UCSD-AML1 (cell line): Measurements from ENCODE around the gene BTRC.
"Not testable (repeated sequence)": the region's sequence is repeated elsewhere in the genome, so short reads cannot be mapped to it uniquely, and the experiment has no call there.

Experiments used
- DNase-seq: peaks from one replicate; lab custom pipeline; 2025; ENCODE audit not compliant: unreplicated experiment; lab: John Stamatoyannopoulos, UW

BTRC gene

DNA sequence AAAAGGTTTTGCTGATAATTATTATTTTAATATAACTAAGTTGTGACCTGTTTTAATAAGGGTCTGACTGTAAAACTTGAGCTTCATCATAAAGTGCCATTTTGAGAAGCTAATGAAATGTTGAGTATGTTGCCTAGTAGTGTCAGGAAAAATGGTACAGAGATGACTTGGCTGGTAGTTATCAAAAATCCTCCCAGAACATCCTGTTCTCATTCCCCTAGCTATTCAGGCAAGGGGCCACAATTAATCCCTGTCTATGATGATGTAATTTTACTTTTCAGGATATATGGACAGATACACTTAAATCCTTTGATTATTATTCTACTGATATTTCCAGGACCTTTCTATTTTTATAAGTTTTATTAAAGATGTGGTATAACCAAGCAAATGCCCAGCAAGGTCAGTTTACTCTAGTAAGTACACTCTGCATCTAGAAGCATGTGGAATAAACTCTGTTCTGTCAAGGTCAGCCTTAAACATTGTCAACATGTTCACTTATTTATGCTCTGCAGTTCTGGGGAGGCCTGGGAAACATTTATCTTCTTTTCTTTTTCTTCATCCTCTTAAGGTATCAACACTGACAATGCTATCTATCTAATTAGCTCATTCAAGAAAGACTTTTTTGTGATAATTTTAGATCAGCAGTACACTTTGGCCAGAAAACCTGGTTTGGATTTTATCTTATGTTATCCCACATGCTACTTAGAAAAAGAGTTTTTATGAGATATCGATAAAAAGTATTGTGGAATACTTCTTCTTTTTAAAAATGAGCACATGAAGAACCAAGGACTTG, 32.1 kb downstream of the BTRC start:
- DNase-seq, result no peak

DNA sequence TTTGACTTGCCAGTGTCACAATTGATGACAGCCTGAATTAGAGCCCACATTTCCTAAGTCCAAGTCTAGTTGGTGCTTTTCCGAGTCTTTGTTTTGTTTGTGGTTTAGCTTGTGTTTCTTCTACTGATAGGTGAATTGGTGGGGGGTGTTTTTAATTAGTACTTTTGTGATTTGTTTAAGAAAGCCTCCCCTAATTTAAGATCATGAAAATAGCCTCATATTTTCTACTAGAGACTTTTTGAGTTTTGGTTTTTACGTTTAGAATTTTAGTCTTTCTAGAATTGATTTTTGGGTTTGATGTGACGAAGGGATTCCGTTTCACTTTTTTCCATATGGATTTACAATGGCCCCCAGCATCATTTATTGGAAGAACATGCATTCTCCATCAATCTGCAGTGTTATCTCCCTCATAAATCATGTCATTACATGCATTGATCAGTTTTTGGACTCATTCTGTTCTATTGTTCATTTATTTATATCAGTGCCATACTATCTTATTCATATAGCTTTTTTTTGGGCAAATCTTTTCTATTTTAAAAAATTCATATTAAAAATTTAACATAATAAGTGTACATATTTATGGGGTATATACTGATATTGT, 32.8 kb downstream of the BTRC start:
- DNase-seq, result no peak

GRCh38 chr10:101388676-101389276, 34.8 kb downstream of the BTRC start:
- DNase-seq, result no peak

GRCh38 chr10:101389532-101389931, 35.6 kb downstream of the BTRC start:
- not testable (repeated sequence) for DNase-seq

GRCh38 chr10:101389986-101390531, 36.1 kb downstream of the BTRC start:
- DNase-seq, result no peak

- no peak for DNase-seq
These were observed 39.4 kb downstream of the BTRC start for GRCh38 chr10:101393378-101393777.

GRCh38 chr10:101394524-101395133, 40.7 kb downstream of the BTRC start:
- DNase-seq, result no peak

- DNase-seq, result no peak
These were observed 43.2 kb downstream of the BTRC start for GRCh38 chr10:101397140-101397539.

- DNase-seq, result no peak
These were observed 46.6 kb downstream of the BTRC start for GRCh38 chr10:101400585-101400984.

DNA sequence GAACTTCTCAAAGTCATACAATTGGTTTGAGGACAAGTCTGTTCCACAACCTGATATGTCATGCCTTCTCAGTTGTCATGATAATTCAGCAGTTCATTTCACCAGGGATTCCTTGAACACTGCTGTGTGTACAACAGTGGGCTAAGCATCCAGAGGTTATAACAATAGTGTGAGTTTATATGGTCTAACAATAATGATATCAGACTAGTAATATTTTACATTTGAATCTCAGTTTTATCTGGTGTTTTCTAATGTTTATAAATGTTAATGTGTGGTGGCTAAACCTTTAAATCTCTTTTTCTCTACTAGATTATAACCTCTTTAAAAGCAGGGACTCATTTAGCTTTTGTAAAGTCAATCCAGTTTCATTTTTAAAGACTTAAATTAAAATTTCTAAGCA, 48.7 kb downstream of the BTRC start:
- no peak for DNase-seq

- no peak for DNase-seq
These were observed 49.2 kb downstream of the BTRC start for GRCh38 chr10:101403161-101403560.

GRCh38 chr10:101405001-101405400, 51.0 kb downstream of the BTRC start:
- DNase-seq, result no peak

GRCh38 chr10:101411598-101411997, 57.6 kb downstream of the BTRC start:
- no peak for DNase-seq

GRCh38 chr10:101414034-101414433, 60.1 kb downstream of the BTRC start:
- DNase-seq, result no peak

- no peak for DNase-seq
These were observed 61.9 kb downstream of the BTRC start for GRCh38 chr10:101415884-101416283.

DNA sequence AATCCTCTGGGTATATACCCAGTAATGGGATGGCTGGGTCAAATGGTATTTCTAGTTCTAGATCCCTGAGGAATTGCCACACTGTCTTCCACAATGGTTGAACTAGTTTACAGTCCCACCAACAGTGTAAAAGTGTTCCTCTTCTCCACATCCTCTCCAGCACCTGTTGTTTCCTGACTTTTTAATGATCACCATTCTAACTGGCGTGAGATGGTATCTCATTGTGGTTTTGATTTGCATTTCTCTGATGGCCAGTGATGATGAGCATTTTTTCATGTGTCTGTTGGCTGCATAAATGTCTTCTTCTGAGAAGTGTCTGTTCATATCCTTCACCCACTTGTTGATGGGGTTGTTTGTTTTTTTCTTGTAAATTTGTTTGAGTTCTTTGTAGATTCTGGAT, 68.0 kb downstream of the BTRC start:
- not testable (repeated sequence) for DNase-seq

GRCh38 chr10:101425535-101425934, 71.6 kb downstream of the BTRC start:
- DNase-seq, result no peak

DNA sequence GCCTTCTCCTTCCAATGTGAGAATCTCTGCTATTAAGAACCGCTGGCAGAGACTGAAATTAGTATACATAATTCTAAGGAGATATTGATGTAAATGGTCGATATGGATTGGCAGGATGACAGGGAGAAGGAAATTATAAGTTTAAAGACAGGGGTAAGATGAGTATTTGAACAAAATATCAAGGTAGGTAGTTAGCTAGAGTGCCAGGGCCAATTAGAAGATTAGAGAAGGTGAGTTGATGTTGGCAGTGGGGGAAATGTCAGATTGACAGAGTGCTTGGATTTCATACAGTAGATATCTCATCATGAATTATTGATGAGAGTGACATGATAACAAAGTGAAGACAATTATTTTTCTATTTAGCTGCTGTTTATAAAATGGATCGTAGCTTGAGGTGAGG, 74.1 kb downstream of the BTRC start:
- no peak for DNase-seq

GRCh38 chr10:101429423-101429822, 75.5 kb downstream of the BTRC start:
- DNase-seq, result no peak

GRCh38 chr10:101436302-101436701, 82.3 kb downstream of the BTRC start:
- DNase-seq, result no peak

DNA sequence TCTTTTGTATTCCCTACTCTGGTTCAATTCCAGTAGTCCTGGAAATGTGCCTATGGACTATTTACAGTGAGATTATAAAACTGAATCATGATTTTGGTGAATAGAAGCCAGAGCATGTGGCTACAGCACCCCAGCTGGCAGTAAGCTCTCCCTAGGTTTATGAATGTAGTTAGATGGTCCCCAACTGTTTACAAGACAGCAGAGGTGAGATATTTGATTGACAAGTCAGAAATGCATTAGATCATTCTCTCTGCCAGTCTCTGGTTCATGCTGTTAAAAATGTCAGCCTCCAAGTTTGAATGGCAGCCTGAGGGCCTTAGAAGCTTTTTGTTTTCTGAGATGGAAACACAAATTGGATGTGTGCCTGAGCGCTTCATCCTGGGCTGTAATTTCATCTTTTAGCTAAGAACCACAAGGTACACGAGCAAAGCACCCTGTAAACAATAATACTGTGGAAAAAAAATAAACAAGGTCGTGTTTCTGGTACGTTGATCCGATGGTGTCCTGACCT, 85.0 kb downstream of the BTRC start:
- DNase-seq, result no peak
